HG03460 (cell line): ENCODE data around the gene IFT43.
A peak's percentile ranks its signal among the peaks of the same experiment; 100 is the strongest.

Experiments used
- ATAC-seq: cut with Tn5 transposase; IDR thresholded peaks from one replicate; pipeline ENCODE4 v1.9.1; 2021; ENCODE audit not compliant: unreplicated experiment

Gene IFT43

DNA sequence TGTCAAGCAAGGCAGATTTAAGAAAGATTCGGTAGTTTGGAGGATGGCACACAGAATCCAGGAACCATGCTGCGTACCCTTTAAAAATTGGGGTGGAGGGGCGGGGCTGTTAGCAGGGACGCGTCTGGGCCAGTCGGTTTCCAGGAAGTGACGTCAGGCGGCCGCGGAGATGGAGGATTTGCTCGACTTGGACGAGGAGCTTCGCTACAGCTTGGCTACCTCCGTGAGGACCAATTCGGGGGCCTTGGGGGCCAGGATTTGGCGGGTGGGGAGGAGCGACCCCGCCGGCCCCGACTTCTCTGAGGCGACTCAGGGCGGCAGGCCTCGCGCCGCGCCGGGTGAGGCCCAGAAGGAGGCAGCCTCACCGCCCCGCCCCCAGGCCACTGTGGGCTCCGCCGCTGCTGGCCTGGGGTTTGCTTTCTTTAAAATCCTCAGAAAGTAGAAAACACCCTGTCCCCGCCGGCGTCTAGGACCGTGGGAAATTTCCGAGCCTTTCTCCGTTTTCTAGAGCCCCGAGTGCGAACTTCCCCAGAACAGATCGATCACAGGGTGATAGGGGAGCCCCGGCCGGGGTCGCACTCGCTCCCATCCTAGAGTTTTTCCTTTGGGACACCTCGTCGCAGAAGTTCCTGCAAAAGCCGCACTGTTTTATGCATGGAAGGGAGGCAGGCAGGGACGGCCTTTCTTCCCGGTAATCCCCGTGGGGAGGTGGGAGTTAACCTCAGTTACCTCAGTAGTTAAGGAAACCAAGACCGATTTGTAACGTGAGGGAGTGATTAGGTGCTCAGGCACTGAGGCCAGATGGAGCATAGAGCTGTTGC lies at the start of gene IFT43:
IFT43 (plus strand) TSS at position 146 of the 821 bp plus-strand sequence; CDS start at position 170, 24 bp downstream.
- ATAC-seq: peak; percentile 56

DNA sequence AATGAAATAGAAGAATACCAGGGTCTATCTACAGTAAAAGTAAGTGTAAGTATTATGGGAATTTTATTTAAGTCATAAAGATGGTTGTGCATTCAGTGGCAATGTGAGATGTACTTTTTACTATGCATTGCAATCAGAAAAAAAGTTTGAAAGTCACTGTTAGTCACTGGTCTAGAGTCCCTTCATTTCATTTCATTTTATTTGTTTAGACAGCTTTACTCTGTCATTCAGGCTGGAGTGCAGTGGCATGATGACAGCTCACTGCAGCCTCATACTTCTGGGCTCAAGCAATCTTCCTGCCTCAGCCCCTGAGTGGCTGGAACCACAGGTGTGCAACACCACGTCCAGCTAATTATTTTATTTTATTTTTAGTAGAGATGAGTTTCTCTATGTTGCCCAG lies 46.4 kb upstream of the IFT43 start:
- no peak for ATAC-seq

DNA sequence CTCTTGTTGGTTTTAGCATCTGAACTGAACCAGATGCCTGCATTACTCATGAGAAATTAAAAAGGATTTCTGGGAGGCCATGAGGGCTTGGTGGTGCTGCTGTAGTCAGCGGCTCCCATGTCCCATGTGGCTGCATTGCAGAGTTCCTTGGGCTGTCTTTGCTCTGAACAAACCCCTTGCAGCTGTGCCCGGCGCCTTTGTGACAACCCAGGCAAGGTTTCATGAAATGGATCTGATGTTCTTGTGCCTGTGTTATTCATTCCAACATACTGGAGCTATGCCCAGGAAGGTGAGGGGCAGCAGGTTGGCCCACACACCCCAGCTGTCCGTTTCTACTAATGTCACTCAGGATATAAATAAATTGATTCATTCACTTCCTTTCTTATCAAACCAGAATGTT lies 44.5 kb upstream of the IFT43 start:
- no peak for ATAC-seq

DNA sequence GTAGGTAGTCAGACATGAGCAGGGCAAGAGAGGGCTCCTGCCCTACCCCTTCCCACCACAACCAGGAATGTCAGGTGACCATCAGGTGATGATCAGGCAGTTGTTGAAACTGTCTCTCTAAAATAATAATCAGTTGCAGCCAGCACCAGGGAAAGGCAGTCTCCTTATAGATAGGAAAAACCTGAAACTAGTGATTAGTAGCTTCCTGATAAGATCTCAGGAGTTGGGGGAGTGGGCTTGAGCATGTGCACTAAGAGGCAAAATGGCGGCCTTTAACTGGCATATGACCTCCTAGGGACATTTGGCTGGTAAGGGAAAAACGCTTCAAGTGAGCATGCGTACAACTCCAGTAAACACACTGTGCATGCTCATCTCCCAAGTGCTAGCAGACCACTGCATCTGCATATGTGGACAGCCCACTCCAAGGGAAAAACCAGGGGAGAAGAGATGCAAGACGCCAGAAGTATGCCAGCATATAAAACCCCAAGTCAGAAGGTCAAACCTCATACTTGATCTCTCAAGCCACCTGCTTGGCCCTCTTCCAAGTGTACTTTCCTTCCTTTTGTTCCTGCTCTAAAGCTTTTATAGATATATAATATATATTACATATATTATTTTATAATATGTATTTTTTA lies 40.8 kb upstream of the IFT43 start:
- no peak for ATAC-seq

DNA sequence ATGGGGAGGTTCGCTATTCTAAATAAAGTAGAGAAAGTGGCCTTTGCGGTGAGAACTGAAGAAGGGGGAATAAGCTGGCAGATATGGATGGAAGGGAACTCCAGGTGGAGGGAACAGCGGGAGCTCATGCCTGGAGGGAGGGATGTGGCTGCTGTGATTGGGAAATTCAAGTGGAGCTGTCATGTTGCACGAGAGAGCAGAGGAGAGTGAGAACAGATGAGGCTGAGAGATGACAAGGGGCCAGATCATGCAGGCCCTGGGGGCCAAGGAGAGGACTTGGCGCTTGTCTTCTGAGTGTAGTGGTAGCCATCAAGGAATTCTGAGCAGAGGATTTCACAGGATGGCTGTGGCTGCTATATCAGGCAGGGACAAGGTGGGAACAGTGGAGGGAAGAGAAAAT lies 38.8 kb upstream of the IFT43 start:
- no peak for ATAC-seq

DNA sequence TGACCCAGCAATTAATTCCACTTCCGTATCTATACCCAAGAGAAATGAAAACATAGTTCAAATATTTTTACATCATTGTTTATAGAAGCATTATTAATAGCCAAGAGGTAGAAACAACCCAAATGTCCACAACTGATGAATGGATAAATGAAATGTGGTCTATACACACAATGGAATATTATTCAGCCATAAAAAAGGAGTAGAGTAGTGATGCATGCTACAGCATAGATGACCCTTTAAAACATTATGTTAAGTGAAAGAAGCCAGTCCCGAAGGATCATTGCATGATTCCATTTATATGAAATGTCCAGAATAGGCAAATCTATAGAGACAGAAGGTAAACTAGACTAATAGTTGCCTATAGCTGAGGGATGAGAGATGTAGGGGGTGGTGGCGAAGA lies 33.1 kb upstream of the IFT43 start:
- no peak for ATAC-seq

GRCh38 chr14:75959031-75959430 lies 26.5 kb upstream of the IFT43 start:
- no peak for ATAC-seq

- no peak for ATAC-seq
Measured at GRCh38 chr14:75960231-75960630, 25.3 kb upstream of the IFT43 start.

GRCh38 chr14:75961662-75962061 lies 23.9 kb upstream of the IFT43 start:
- no peak for ATAC-seq

DNA sequence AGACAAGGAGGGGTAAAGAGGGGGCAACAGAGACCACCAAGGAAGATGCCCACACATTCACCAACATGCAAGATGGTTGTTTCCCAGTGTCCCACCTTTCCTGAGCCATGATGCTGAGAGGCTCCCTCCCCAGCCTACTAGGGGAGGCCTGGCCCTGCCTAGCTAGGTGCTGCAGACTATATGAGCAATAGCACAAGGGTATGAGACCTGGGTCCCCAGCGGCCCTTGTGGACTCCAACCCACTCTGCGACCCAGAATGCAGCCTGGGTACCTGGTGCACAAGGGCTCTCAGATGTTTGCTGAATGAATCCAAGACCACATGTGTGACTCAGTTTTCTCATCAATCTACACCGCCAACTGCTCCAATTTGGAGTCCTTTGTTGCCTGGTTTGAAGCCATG lies 17.7 kb upstream of the IFT43 start:
- no peak for ATAC-seq

DNA sequence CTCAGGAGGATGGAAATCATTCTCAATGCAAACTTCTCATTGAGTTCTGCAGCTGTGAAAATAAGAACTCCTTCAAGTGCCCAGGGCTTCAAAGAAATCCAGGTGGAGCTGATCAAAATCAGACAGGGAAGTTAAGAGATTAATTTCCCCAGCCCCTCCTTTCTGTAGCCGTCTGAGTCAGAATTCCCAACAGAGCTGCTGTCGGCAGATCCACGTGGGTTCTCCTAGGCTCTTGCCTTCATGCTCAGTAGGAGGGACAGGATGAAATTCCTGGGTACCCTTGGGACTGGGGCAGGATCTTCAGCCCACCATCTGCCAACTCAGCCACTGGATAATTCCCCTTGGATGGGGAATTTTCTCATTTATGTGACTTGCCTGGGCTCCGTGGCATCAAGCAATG lies 17.1 kb upstream of the IFT43 start:
- ATAC-seq: no peak

DNA sequence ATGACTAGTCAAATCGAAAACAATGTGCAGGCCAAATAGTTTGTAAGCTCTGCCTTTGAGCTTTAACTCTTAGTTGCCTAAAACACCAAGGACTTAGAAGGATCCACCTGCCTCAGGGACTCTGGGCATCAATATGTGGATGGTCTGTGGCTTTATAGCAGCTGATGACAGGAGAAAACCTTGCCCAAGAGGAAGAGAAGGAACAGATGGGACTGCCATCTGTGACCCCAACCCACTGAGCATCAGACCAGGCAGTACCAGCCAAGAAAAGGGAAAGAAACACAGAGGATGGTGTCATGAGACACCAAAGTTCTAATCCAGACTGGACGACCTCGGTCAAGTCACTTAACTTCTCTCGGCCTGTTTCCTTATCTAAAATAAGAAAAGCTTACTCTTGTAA lies 16.4 kb upstream of the IFT43 start:
- ATAC-seq: no peak

- no peak for ATAC-seq
Measured at GRCh38 chr14:75969891-75970290, 15.7 kb upstream of the IFT43 start.

DNA sequence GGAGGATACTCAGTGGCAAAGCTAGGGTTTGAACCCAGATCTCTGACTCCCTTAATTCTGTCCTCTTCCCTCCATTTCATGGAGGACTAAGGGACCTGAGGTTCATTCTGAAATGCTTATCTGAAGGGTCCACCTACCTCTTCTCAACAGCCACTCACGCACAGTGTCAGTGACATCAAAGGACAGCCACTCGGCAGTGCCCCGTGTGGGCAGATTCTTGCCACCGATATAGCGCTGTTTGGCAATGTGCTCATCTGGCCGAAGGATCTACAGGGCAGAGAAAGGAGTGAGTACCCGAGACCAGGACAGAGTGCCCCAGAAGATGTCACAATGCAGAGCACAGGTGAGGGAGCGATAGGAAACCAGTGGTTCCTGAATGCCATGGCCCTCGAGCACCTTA lies 14.6 kb upstream of the IFT43 start:
- no peak for ATAC-seq

GRCh38 chr14:75971509-75971908 lies 14.1 kb upstream of the IFT43 start:
- ATAC-seq: no peak

- no peak for ATAC-seq
Measured at GRCh38 chr14:75972801-75973421, 12.7 kb upstream of the IFT43 start.

GRCh38 chr14:75976826-75977581 lies 8.6 kb upstream of the IFT43 start:
- ATAC-seq: no peak

- no peak for ATAC-seq
Measured at GRCh38 chr14:75977582-75977943, 8.0 kb upstream of the IFT43 start.

DNA sequence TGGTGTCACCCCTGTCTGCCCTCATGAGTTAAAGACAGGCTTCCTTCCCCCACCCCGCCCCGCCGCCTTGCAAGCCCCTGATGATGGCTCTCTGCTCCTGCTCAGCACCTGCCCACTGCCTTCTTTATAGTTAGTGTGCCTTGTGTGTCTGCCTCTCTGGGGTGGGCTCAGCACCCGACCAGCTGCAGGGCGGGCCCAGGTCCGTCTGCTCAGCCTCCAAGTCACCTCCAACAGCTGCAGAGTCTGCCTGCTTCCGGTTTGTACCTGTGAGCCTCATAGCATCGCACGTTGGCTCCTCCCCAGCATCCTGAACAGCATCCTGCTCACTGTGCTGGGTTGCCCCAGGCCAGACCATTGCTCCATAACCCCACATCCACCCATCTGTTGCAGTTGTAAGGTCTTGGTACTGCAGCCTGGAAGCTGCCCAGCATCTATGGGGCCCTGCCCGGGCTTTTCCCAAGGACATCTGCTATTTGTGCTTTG lies 7.3 kb upstream of the IFT43 start:
- no peak for ATAC-seq

- ATAC-seq: no peak
Measured at GRCh38 chr14:75979071-75979571, 6.4 kb upstream of the IFT43 start.
